ENCODE data around the gene CSH2.
"Not testable (repeated sequence)": the region's sequence is repeated elsewhere in the genome, so short reads cannot be mapped to it uniquely, and the experiment has no call there.

Gene CSH2

DNA sequence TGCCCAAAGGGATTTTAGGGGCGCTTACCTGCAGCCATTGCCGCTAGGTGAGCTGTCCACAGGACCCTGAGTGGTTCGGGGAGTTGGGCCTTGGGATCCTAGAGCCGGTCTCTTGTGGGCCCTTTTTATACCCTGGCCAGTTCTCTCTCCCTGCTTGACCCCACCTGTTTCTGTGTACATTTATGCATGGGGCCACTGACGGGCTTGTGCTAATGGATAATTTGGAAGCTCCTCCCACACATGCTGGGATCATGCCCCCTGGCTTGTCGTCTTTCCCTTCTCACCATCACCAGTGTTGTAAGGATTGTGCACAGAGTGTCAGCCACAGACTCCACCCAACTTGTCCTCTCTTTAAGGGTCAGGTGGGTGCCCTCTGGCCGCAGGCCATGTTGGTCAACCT is at the start of gene CSH2:
TSS of gene CSH2 (minus strand) at position 101 of the 400 bp plus-strand sequence. CDS start at position 38, 63 bp downstream.
- not testable (repeated sequence) for DNase-seq (ENCODE audit: low spot score)

DNA sequence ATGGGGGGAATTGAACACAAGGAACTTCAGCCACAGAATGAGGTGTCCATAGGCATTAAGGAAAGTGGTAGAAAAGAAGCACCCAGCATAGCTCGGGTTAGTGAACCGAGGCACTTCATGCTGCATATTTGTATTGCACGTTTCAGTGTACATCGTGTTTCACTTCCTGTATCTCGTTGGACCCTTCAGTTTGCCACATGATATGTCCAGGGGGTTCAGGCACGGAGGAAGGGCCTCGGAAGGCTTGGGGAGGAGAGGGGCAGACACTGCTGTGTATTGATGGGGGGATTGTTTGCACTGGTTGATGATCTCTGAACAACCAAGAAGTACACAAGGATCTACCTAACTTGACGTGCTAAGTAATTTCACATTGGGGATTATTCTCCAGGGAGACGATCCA is 48.9 kb upstream of the CSH2 start:
- DNase-seq (ENCODE audit: low spot score) = not testable (repeated sequence)

DNA sequence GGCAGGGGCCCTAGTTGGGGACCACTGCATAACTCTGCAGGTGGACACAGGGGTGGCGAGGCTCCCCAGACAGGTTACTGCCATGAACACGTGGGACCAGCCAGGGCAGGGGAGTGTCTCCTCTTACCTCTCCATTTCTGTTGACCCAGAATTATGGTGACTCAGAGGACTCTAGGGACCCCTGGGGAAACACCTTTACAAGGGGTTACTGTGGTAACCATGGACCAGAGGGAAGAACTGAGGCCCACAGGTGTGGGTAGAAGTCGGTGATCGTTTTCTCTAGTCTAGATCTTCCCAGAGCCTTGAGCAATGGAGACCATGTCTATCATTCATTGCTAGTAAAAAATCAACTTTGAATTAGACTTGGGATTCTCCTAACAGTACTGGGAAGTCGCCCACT is 47.3 kb upstream of the CSH2 start:
- DNase-seq (ENCODE audit: low spot score) = not testable (repeated sequence)

DNA sequence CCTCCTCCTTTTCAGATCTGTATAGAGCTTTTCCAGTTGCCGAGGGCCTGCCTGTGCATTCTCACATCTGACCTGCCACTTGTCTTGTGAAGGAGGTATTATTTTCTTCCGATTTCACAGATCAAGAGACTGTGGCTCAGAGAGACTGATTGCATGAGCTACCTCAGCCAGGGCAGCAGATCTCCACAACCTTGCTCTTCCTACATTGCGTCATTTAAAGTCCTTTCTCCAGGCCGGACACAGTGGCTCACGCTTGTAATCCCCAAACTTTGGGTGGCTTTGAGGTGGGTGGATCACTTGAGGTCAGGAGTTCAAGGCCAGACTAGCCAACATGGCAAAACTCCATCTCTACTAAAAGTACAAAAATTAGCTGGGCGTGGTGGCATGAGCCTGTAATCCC is 46.6 kb upstream of the CSH2 start:
- DNase-seq (ENCODE audit: low spot score) = not testable (repeated sequence)

DNA sequence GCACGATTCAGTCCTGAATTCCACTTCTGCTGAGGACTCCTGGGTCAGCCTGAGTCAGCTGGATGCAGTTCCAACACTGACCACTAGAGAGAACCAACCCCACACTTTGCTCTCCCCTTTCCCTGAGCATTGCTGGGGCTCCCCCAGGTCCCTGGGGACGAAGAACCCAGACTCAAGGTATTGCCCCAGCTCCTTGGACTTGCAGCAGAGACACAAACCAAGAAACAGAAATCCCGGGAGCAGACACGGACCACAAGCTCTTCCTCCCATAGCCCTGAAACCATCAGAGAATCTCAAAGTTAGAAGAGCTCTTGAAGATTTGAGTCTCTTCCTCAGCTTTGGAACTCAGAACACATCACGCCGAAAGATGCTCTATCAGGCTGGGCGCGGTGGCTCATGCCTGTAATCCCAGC is 45.8 kb upstream of the CSH2 start:
- no peak for DNase-seq (ENCODE audit: low spot score)

DNA sequence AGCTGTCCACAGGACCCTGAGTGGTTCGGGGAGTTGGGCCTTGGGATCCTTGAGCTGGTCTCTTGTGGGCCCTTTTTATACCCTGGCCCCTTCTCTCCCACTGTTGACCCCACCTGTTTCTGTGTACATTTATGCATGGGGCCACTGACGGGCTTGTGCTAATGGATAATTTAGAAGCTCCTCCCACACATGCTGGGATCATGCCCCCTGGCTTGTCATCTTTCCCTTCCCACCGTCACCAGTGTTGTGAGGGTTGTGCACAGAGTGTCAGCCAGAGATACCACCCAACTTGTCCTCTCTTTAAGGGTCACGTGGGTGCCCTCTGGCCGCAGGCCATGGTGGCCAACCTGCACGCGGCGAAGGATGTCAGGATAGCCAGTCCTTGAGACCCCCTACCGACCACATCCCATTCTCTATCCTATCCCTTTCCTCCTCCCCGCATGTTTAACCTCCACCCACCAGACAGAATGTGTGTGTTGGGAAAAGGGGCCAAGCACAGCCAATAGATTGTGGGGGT is 45.4 kb upstream of the CSH2 start, which contains the start of gene GH1:
TSS of gene GH1 (minus strand) at position 51 of the 517 bp plus-strand sequence. CDS start 63 bp downstream, outside the sequence.
- not testable (repeated sequence) for DNase-seq (ENCODE audit: low spot score)

DNA sequence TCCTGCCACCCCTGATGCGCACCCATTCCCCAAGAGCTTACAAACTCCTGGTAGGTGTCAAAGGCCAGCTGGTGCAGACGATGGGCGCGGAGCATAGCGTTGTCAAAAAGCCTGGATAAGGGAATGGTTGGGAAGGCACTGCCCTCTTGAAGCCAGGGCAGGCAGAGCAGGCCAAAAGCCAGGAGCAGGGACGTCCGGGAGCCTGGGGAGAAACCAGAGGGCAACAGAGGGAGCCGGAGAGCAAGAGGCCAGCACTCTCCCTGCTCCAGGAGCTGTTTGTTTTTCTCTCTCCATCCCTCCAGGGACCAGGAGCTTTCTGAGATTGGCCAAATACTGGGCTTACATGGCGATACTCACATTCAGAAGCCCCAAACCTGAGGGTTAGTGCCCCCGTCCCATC is 44.8 kb upstream of the CSH2 start:
- no peak for DNase-seq (ENCODE audit: low spot score)

DNA sequence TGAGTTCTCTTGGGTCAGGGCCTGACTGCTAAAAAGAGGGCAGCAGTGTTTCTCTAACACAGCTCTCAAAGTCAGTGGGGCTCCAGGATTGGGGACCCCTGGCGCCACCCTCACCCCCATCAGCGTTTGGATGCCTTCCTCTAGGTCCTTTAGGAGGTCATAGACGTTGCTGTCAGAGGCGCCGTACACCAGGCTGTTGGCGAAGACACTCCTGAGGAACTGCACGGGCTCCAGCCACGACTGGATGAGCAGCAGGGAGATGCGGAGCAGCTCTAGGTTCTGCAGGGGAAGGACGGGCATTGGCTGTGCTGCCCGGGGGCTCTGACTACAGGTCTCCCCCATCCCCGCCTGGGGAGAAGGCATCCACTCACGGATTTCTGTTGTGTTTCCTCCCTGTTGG is 44.2 kb upstream of the CSH2 start:
- DNase-seq (ENCODE audit: low spot score) = no peak

DNA sequence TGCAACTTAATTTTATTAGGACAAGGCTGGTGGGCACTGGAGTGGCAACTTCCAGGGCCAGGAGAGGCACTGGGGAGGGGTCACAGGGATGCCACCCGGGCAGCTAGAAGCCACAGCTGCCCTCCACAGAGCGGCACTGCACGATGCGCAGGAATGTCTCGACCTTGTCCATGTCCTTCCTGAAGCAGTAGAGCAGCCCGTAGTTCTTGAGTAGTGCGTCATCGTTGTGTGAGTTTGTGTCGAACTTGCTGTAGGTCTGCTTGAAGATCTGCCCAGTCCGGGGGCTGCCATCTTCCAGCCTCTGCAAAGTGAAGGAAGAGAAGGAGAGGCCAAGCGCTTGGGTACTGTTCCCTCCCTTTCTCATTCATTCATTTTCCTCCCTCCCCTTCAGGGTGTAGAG is 43.7 kb upstream of the CSH2 start:
- not testable (repeated sequence) for DNase-seq (ENCODE audit: low spot score)

DNA sequence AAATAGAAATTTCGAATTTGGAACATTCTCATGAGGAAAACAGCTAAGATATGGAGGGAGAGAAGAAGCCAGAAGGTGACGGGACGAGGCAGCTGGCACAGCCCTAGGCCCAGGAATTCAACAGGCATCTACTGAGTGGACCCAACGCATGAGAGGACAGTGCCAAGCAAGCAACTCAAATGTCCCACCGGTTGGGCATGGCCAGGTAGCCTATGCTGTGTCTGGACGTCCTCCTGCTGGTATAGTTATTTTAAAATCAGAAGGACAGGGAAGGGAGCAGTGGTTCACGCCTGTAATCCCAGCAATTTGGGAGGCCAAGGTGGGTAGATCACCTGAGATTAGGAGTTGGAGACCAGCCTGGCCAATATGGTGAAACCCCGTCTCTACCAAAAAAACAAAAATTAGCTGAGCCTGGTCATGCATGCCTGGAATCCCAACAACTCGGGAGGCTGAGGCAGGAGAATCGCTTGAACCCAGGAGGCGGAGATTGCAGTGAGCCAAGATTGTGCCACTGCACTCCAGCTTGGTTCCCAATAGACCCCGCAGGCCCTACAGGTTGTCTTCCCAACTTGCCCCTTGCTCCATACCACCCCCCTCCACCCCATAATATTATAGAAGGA is 43.2 kb upstream of the CSH2 start:
- no peak for DNase-seq (ENCODE audit: low spot score)

DNA sequence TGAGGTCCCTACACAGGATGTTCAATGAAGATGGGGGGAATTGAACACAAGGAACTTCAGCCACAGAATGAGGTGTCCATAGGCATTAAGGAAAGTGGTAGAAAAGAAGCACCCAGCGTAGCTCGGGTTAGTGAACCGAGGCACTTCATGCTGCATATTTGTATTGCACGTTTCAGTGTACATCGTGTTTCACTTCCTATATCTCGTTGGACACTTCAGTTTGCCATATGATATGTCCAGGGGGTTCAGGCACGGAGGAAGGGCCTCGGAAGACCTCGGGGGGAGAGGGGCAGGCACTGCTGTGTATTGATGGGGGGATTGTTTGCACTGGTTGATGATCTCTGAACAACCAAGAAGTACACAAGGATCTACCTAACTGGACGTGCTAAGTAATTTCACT is 42.3 kb upstream of the CSH2 start:
- not testable (repeated sequence) for DNase-seq (ENCODE audit: low spot score)

DNA sequence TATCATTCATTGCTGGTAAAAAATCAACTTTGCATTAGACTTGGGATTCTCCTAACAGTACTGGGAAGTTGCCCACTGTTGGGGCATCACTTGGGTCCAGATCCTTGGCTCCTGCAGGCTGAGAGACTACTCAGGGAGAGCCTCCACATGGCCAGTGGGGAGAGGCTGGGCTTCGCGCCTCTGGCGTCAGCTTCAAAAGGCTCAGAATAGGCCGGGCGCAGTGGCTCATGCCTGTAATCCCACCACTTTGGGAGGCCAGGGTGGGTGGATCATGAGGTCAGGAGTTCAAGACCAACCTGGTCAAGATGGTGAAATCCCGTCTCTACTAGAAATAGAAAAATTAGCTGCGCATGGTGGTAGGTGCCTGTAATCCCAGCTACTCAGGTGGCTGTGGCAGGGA is 41.0 kb upstream of the CSH2 start:
- DNase-seq (ENCODE audit: low spot score) = no peak

DNA sequence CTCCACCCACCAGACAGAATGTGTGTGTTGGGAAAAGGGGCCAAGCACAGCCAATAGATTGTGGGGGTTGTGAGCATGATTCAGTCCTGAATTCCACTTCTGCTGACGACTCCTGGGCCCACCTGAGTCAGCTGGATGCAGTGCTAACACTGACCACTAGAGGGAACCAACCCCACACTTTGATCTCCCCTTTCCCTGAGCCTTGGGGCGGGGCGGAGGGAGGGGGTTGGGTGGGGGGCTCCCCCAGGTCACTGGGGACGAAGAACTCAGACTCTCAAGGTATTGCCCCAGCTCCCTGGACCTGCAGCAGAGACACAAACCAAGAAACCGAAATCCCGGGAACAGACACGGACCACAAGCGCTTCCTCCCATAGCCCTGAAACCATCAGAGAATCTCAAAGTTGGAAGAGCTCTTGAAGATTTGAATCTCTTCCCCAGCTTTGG is 38.2 kb upstream of the CSH2 start:
- no peak for DNase-seq (ENCODE audit: low spot score)

DNA sequence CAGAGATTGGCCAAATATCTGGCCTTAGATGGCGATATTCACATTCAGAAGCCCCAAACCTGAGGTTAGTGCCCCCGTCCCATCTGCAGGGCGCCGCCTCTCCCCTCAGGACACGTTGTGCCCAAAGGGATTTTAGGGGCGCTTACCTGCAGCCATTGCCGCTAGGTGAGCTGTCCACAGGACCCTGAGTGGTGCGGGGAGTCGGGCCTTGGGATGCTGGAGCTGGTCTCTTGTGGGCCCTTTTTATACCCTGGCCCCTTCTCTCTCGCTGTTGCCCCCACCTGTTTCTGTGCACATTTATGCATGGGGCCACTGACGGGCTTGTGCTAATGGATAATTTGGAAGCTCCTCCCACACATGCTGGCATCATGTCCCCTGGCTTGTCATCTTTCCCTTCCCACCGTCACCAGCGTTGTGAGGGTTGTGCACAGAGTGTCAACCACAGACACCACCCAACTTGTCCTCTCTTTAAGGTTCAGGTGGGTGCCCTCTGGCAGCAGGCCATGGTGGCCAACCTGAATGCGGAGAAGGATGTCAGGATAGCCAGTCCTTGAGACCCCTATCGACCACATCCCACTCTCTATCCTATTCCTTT is 37.7 kb upstream of the CSH2 start, which contains the start of gene CSHL1:
TSS of gene CSHL1 (minus strand) at position 218 of the 595 bp plus-strand sequence. CDS start at position 156, 62 bp downstream.
- no peak for DNase-seq (ENCODE audit: low spot score)

DNA sequence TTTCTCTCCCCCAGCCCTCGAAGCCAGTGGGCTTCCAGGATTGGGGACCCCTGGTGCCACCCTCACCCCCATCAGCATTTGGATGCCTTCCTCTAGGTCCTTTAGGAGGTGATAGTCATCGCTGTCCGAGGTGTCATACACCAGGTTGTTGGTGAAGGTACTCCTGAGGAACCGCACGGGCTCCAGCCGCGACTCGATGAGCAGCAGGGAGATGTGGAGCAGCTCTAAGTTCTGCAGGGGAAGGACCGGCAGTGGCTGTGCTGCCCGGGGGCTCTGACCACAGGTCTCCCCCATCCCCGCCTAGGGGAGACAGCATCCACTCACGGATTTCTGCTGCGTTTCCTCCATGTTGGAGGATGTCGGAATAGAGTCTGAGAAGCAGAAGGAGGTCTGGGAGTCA is 36.6 kb upstream of the CSH2 start:
- no peak for DNase-seq (ENCODE audit: low spot score)

DNA sequence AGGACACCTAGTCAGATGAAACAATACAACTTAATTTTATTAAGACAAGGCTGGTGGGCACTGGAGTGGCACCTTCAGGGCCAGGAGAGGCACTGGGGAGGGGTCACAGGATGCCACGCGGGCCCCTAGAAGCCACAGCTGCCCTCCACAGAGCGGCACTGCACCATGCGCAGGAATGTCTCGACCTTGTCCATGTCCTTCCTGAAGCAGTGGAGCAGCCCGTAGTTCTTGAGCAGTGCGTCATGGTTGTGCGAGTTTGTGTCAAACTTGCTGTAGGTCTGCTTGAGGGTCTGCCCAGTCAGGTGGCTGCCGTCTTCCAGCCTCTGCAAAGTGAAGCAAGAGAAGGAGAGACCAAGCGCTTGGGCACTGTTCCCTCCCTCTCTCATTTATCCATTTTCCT is 36.1 kb upstream of the CSH2 start:
- DNase-seq (ENCODE audit: low spot score) = not testable (repeated sequence)

DNA sequence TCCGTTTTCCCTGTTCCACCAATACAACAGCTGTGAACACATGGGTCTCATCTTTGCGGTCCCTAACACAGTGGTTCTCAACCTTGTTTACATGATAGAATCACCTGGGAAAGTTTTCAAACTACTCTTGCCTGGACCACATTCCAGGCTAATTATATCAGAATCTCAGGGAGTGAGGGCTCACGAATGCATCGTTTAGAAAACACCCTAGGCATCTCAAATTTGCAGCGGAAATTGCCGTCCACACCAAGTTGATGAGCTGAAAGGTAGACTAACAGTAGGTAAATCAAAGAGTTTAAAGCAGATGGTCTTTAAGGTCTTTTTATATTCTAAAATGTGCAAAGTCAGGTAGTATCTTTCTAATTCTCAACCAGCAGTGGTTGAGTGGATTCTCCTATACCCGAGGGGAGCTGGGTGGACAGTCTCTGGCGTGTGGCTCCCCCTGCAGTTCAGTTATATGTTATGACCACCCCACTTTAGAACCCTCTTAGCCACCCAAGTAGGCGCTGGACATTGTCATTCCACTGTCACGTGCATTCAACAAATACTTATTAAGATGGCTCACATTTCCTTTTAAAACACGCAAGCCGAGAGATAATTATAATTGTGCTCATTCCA is 33.8 kb upstream of the CSH2 start:
- DNase-seq (ENCODE audit: low spot score) = not testable (repeated sequence)

DNA sequence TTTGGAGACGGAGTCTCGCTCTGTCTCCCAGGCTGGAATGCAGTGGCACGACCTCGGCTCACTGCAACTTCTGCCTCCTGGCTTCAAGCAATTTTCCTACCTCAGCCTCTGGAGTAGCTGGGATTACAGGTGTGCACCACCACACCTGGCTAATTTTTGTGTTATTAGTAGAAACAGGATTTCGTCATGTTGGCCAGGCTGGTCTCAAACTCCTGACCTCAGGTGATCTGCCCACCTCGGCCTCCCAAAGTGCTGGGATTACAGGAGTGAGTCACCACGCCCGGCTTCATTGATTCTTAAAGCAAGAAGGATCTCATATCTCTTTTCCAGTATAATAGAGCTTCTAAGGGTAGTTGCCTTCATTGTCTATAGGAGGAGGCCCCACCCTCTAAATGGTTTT is 31.3 kb upstream of the CSH2 start:
- DNase-seq (ENCODE audit: low spot score) = not testable (repeated sequence)

DNA sequence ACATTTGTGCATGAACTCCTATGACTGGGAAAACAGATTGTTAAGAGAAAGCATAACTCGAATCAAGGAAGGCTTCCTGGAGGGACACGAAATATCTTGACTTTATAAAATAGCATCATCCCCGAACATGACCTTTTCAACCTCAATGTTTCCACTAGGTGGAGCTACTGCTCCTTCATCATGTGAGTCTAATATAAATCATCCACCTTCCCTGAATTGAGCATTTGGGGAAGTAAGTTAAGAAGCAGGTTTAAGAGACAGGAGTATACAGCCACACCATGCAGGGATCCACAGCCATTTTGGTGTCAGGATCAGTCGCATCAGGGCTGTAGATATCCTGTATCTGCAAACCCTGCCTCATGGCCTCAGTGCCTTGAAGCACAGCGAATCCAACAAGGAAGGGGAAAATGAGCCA is 30.3 kb upstream of the CSH2 start:
- DNase-seq (ENCODE audit: low spot score) = not testable (repeated sequence)

DNA sequence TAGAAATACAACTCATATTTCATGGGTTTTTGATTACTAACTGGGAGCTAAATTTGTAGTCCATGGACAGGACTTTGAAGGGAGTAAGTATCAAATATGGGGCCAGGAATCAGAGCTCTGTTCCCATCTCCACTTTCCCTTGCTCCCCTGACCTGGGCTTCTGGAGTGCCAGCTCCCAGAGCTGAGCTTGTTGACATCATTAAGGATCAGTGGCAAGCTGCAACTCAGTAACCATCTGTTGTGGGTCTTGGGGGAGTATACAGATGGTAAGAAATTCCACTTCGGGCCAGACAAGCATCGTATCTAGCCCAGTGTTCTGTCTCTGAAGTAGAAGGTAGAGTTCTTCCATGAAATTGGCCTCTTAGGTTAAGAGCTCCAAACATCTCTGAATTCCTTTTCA is 28.5 kb upstream of the CSH2 start:
- not testable (repeated sequence) for DNase-seq (ENCODE audit: low spot score)

DNA sequence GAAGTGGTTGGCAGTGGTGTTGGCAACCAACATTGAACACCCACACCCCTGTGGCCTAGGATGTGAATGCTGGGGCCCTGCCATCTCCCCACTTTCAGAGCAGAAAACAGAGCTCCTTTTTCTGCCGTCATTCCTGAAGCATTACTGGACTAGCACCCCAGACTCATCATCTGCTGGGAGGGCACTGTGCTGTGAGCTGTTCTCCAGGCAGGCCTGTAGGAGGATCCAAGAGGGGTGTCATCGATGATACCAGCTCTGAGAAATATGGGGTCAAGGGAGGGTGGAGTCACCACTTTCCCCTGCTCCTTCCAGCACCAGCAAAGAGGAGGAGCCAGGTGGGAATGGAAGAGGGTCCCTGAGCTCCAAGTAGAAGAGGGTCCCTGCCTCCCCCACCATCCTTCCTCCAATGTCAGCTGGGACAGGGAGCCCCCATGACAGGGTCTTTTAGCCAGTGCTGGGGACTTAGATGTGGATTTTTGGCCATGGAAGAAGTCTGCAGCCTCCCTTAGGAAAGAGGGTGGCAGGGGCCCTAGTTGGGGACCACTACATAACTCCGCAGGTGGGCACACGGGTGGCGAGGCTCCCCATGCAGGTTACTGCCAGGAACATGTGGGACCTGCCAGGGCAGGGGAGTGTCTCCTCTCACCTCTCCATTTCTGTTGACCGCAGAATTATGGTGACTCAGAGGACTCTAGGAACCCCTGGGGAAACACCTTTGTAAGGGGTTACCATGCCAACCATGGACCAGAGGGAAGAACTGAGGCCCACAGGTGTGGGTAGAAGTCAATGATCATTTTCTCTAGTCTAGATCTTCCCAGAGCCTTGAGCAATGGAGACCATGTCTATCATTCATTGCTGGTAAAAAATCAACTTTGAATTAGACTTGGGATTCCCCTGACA is 25.7 kb upstream of the CSH2 start:
- DNase-seq (ENCODE audit: low spot score) = not testable (repeated sequence)

Data from left forelimb (tissue), 1 donor.